ENCODE results near the gene GIT2. TPM values are rescaled to one million over a fixed set of nuclear protein-coding genes. Genes with fewer than 3 reads are reported as not detected.

Gene GIT2
- total and polyA plus RNA-seq, 2 experiments from 2014 or later = 21.5 to 22.4 TPM

- TF ChIP-seq EZH2 (IDR thresholded peaks at IDR 0.05; ENCODE audit: borderline replicate concordance) (no peak), CTCF (IDR thresholded peaks at IDR 0.05; ENCODE audit: poor library complexity) (no peak)
- WGBS (ENCODE audit: low lambda C conversion rate, missing lambda C conversion rate) = 96% methylated on average over 4 of the region's 4 CpGs
- Histone ChIP-seq H3K4me1 (ENCODE audit: insufficient read depth) (peaks cover 23% of the 10 kb centered on the region), H3K27ac (no peak overlapping the region), H3K27me3 (no peaks in the 10 kb centered on the region), H3K9me2 (replicated peaks; ENCODE audit: insufficient read depth) (no peaks in the 10 kb centered on the region), H2AFZ (no peak overlapping the region), H4K20me1 (ENCODE audit: insufficient read depth, poor library complexity, severe bottlenecking) (peaks cover 8% of the 10 kb centered on the region), H3K9me3 (ENCODE audit: low read depth) (no peaks in the 10 kb centered on the region), H3K79me2 (peaks cover 61% of the 10 kb centered on the region), H3K36me3 (replicated peaks; ENCODE audit: insufficient read depth, low read depth) (no peaks in the 10 kb centered on the region), H3K4me3 (no peak overlapping the region), H3K4me2 (no peak overlapping the region)
- no peak for DNase-seq (ENCODE audit: low spot score)
Observed at GRCh38 chr12:109997393-109997792, 1.2 kb upstream of the GIT2 start.

- Histone ChIP-seq H3K27me3 (no peaks in the 10 kb centered on the region), H3K4me3 (no peak overlapping the region), H3K9me3 (ENCODE audit: low read depth) (no peaks in the 10 kb centered on the region), H4K20me1 (ENCODE audit: insufficient read depth, poor library complexity, severe bottlenecking) (peaks cover 8% of the 10 kb centered on the region), H3K9me2 (replicated peaks; ENCODE audit: insufficient read depth) (no peaks in the 10 kb centered on the region), H3K36me3 (replicated peaks; ENCODE audit: insufficient read depth, low read depth) (no peaks in the 10 kb centered on the region), H3K79me2 (peaks cover 61% of the 10 kb centered on the region), H3K4me2 (peak overlapping the region; percentile 92), H3K4me1 (ENCODE audit: insufficient read depth) (peaks cover 23% of the 10 kb centered on the region), H2AFZ (peak overlapping the region; percentile 59), H3K27ac (no peak overlapping the region)
- no peak for TF ChIP-seq EZH2 (IDR thresholded peaks at IDR 0.05; ENCODE audit: borderline replicate concordance)
- TF ChIP-seq CTCF (IDR thresholded peaks at IDR 0.05; ENCODE audit: poor library complexity) = no peak
- TF ChIP-seq EZH2phosphoT487 (IDR thresholded peaks at IDR 0.05; ENCODE audit: low read depth, severe bottlenecking, unreplicated experiment) = no peak
- 53% methylated on average over 2 of the region's 2 CpGs for WGBS (ENCODE audit: low lambda C conversion rate, missing lambda C conversion rate)
- no peak for DNase-seq (ENCODE audit: low spot score)
Observed at GRCh38 chr12:109996483-109996853, 300 bp upstream of the GIT2 start.

DNA sequence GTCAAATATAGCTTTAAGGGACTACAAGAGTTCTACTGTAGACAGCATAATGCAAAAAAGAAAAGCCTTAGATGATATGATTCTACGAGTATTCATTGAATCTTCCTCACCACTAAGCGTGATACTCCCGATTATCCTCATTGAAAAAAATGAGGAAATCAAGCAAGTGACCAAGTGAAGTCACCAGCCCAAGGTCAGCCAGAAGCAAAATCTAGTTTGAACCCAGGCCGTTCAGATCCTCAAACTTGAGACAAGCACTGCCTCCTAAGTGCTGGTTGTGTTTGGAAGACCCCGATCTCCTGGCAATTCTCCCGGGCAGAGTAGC is 845 bp downstream of the GIT2 start:
- WGBS (ENCODE audit: low lambda C conversion rate, missing lambda C conversion rate) = 19% methylated on average over 6 of the region's 6 CpGs
- Histone ChIP-seq H3K4me1 (ENCODE audit: insufficient read depth) (peaks cover 21% of the 10 kb centered on the region), H3K79me2 (peaks cover 51% of the 10 kb centered on the region), H3K4me3 (peak overlapping the region; percentile 82), H3K9me3 (ENCODE audit: low read depth) (no peaks in the 10 kb centered on the region), H3K36me3 (replicated peaks; ENCODE audit: insufficient read depth, low read depth) (no peaks in the 10 kb centered on the region), H4K20me1 (ENCODE audit: insufficient read depth, poor library complexity, severe bottlenecking) (peaks cover 8% of the 10 kb centered on the region), H3K4me2 (peak overlapping the region; percentile 92), H2AFZ (peak overlapping the region; percentile 59), H3K27ac (peak overlapping the region; percentile 46), H3K9me2 (replicated peaks; ENCODE audit: insufficient read depth) (no peaks in the 10 kb centered on the region), H3K27me3 (no peaks in the 10 kb centered on the region)
- no peak for DNase-seq (ENCODE audit: low spot score)
- TF ChIP-seq EZH2phosphoT487 (IDR thresholded peaks at IDR 0.05; ENCODE audit: low read depth, severe bottlenecking, unreplicated experiment) (no peak), CTCF (IDR thresholded peaks at IDR 0.05; ENCODE audit: poor library complexity) (no peak), EZH2 (IDR thresholded peaks at IDR 0.05; ENCODE audit: borderline replicate concordance) (no peak)

All from hepatocyte (in vitro differentiated cells).